GM12878 (cell line): ENCODE measurements around the gene P4HA2.

ENCODE experiments used
- CEBPB ChIP-seq, 2 experiments: fragments of 150-350 bp in 1 of 2; IDR thresholded peaks; 2 replicates each; pipeline ENCODE4 v1.6.1; 2012 to 2014; ENCODE audit warnings: low read depth in 2 of 2, low read length in 2 of 2, borderline replicate concordance in 1 of 2, inconsistent platforms in 1 of 2
- CREB1 ChIP-seq: IDR thresholded peaks from 2 replicates; pipeline ENCODE4 v1.6.1; 2012; ENCODE audit warnings: low read depth, mild to moderate bottlenecking, inconsistent platforms
- CTCF ChIP-seq, 3 experiments: IDR thresholded peaks in 2 of 3; conservative IDR thresholded peaks in 1 of 3; 2 replicates each; pipeline ENCODE4 v1.5.1; 2011; ENCODE audit warnings: low read depth in 3 of 3, low read length in 3 of 3, mild to moderate bottlenecking in 3 of 3, control low read depth in 2 of 3, moderate library complexity in 2 of 3, inconsistent platforms in 1 of 3, mixed read lengths in 1 of 3; ENCODE audit not compliant: control insufficient read depth in 2 of 3, insufficient read depth in 1 of 3; ENCODE audit errors: extremely low read depth in 1 of 3
- EZH2 ChIP-seq: IDR thresholded peaks from 2 replicates; pipeline ENCODE4 v1.6.1; 2012; ENCODE audit warnings: low read depth, mild to moderate bottlenecking, control low read depth, inconsistent platforms, low read length, borderline replicate concordance; ENCODE audit not compliant: control insufficient read depth
- GABPA ChIP-seq: IDR thresholded peaks from 2 replicates; pipeline ENCODE4 v1.6.1; 2014; ENCODE audit warnings: antibody characterized with exemption, low read depth, mild to moderate bottlenecking, inconsistent platforms
- KDM1A ChIP-seq: fragments of 200-600 bp; sonication (generic); IDR thresholded peaks from 2 replicates; pipeline ENCODE4 v1.6.1; 2016; ENCODE audit warnings: borderline replicate concordance
- SUZ12 ChIP-seq: fragments of 200-600 bp; sonication (generic); IDR thresholded peaks from one replicate; pipeline ENCODE4 v1.6.1; 2018; ENCODE audit warnings: antibody characterized with exemption, mild to moderate bottlenecking; ENCODE audit not compliant: unreplicated experiment
- ZBTB33 ChIP-seq: fragments of 450-650 bp; IDR thresholded peaks from 2 replicates; pipeline ENCODE4 v1.6.1; 2017; ENCODE audit warnings: mild to moderate bottlenecking
- ZNF687 ChIP-seq: fragments of 450-650 bp; IDR thresholded peaks from 2 replicates; pipeline ENCODE4 v1.6.1; 2017; ENCODE audit warnings: mild to moderate bottlenecking, moderate library complexity

GRCh38 chr5:132223861-132224260 is 3.8 kb downstream of the P4HA2 start:
- TF ChIP-seq CTCF (IDR thresholded peaks at IDR 0.05 in 2 of 3, conservative IDR thresholded peaks at IDR 0.05 in 1 of 3; ENCODE audit: control insufficient read depth in 2 of 3, extremely low read depth in 1 of 3, insufficient read depth in 1 of 3, low read depth in 3 of 3, low read length in 3 of 3) (no peak), KDM1A (no peak), ZBTB33 (no peak), EZH2 (no peak), ZNF687 (no peak), CREB1 (no peak), GABPA (no peak), SUZ12 (no peak), CEBPB (IDR thresholded peaks at IDR 0.05; ENCODE audit: borderline replicate concordance in 1 of 2, low read depth in 2 of 2, low read length in 2 of 2) (no peak)
